Mesenchymal stem cell (in vitro differentiated cells and primary cell): ENCODE results near the gene PTTG1IP2.

Experiments used
- DNase-seq: peaks from one replicate; pipeline ENCODE4 v3.0.0-alpha.2; 2013
- H2AFZ ChIP-seq: one replicate; pipeline ENCODE4 v1.6.1; 2013; ENCODE audit warnings: low read depth, mild to moderate bottlenecking, control low read depth, inconsistent platforms, low read length, moderate library complexity
- H2AK5ac ChIP-seq: 2 replicates; pipeline ENCODE4 v1.6.1; 2013; ENCODE audit warnings: low read length, moderate library complexity, mild to moderate bottlenecking, inconsistent platforms; ENCODE audit not compliant: severe bottlenecking
- H2BK120ac ChIP-seq: one replicate; pipeline ENCODE4 v1.6.1; 2013; ENCODE audit warnings: low read depth, mild to moderate bottlenecking, inconsistent platforms, low read length, moderate library complexity
- H2BK12ac ChIP-seq, 2 experiments: one replicate each; pipeline ENCODE4 v1.6.1; 2013; ENCODE audit warnings: inconsistent platforms in 2 of 2, low read length in 2 of 2, mild to moderate bottlenecking in 2 of 2, moderate library complexity in 2 of 2, control low read depth in 1 of 2
- H2BK15ac ChIP-seq: one replicate; pipeline ENCODE4 v1.6.1; 2013; ENCODE audit warnings: mild to moderate bottlenecking, low read depth, inconsistent platforms; ENCODE audit not compliant: poor library complexity, severe bottlenecking
- H2BK5ac ChIP-seq: 2 replicates; pipeline ENCODE4 v1.6.1; 2013; ENCODE audit warnings: low read depth, mild to moderate bottlenecking, low read length, control low read depth, inconsistent platforms; ENCODE audit not compliant: poor library complexity, severe bottlenecking
- H3K14ac ChIP-seq, 2 experiments: one replicate each; pipeline ENCODE4 v1.6.1; 2013; ENCODE audit warnings: inconsistent platforms in 2 of 2, low read length in 2 of 2, control low read depth in 1 of 2, mild to moderate bottlenecking in 1 of 2, moderate library complexity in 1 of 2
- H3K18ac ChIP-seq, 2 experiments: one replicate each; pipeline ENCODE4 v1.6.1; 2013; ENCODE audit warnings: inconsistent platforms in 2 of 2, low read length in 2 of 2, control low read depth in 1 of 2, low read depth in 1 of 2, mild to moderate bottlenecking in 1 of 2
- H3K23ac ChIP-seq, 2 experiments: one replicate each; pipeline ENCODE4 v1.6.1; 2013; ENCODE audit warnings: inconsistent platforms in 2 of 2, low read length in 2 of 2, mild to moderate bottlenecking in 2 of 2, moderate library complexity in 2 of 2, control low read depth in 1 of 2
- H3K27ac ChIP-seq: 2 replicates; pipeline ENCODE4 v1.5.1; 2013; ENCODE audit warnings: mild to moderate bottlenecking, moderate library complexity, low read length, control low read depth, inconsistent platforms; ENCODE audit not compliant: poor library complexity, severe bottlenecking
- H3K27me3 ChIP-seq, 2 experiments: 2 replicates each; pipeline versions ENCODE4 v1.6.1 to v1.7.0; 2013; ENCODE audit warnings: low read length in 2 of 2, mild to moderate bottlenecking in 2 of 2, moderate library complexity in 2 of 2, control low read depth in 1 of 2, inconsistent platforms in 1 of 2; ENCODE audit not compliant: control insufficient read depth in 1 of 2, insufficient read depth in 1 of 2
- H3K36me3 ChIP-seq, 2 experiments: 2 replicates each; pipeline versions ENCODE4 v1.6.1 to v1.7.0; 2013; ENCODE audit warnings: low read length in 2 of 2, control low read depth in 1 of 2, inconsistent platforms in 1 of 2, low read depth in 1 of 2, mild to moderate bottlenecking in 1 of 2; ENCODE audit not compliant: insufficient read depth in 2 of 2, control insufficient read depth in 1 of 2
- H3K4ac ChIP-seq, 2 experiments: one replicate each; pipeline ENCODE4 v1.6.1; 2013; ENCODE audit warnings: inconsistent platforms in 2 of 2, low read length in 2 of 2, mild to moderate bottlenecking in 2 of 2, moderate library complexity in 2 of 2, control low read depth in 1 of 2, low read depth in 1 of 2
- H3K4me1 ChIP-seq: 2 replicates; pipeline ENCODE4 v1.6.1; 2013; ENCODE audit warnings: low read depth, low read length, control low read depth; ENCODE audit not compliant: control insufficient read depth, insufficient read depth
- H3K4me2 ChIP-seq: 2 replicates; pipeline ENCODE4 v1.6.1; 2013; ENCODE audit warnings: low read length, mild to moderate bottlenecking, inconsistent platforms; ENCODE audit not compliant: poor library complexity, severe bottlenecking
- H3K4me3 ChIP-seq, 2 experiments: 2 replicates each; pipeline versions ENCODE4 v1.5.1 to v1.7.0; 2013; ENCODE audit warnings: low read length in 2 of 2, mild to moderate bottlenecking in 2 of 2, control low read depth in 1 of 2, low read depth in 1 of 2; ENCODE audit not compliant: insufficient read depth in 1 of 2
- H3K79me1 ChIP-seq: replicated peaks from 2 replicates; pipeline ENCODE4 v1.6.1; 2013; ENCODE audit warnings: mild to moderate bottlenecking, control low read depth, low read length, inconsistent platforms; ENCODE audit not compliant: poor library complexity, severe bottlenecking
- H3K9ac ChIP-seq: 2 replicates; pipeline ENCODE4 v1.7.0; 2013; ENCODE audit warnings: mild to moderate bottlenecking, low read length, moderate library complexity
- H3K9me3 ChIP-seq: 2 replicates; pipeline ENCODE4 v1.7.0; 2013; ENCODE audit warnings: mild to moderate bottlenecking, low read length; ENCODE audit not compliant: control insufficient read depth
- H4K8ac ChIP-seq: one replicate; pipeline ENCODE4 v1.6.1; 2013; ENCODE audit warnings: inconsistent platforms, mild to moderate bottlenecking, low read length, moderate library complexity
- H4K91ac ChIP-seq: one replicate; pipeline ENCODE4 v1.6.1; 2013; ENCODE audit warnings: mild to moderate bottlenecking, low read length, inconsistent platforms
- WGBS: methylation state at CpG from one replicate; pipeline ENCODE4 v1.1.7; 2013; ENCODE audit warnings: mixed read lengths; 5-methylcytosine and 5-hydroxymethylcytosine counted together

PTTG1IP2 gene

DNA sequence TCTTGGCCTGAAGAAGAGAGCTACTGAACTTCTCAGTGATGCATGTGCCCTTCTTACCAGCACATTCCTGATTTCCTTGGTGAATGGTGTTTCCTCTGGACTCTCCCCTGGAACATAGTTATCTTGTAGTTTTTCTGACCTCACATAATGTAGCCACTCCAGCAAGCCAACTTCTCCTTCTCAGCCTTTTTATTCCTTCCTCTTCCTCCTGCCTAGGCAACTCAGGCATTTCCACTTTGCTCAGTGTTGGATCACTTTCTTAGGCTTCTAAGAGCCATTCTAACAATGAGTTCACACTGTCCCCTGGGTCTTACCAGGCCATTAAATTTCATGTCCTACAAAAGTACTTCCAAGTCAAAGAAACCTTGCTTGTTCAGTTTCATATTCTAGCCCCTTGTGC is 3.6 kb upstream of the PTTG1IP2 start:
- Histone ChIP-seq H2BK15ac (no peak overlapping the region), H3K14ac (no peak overlapping the region)

DNA sequence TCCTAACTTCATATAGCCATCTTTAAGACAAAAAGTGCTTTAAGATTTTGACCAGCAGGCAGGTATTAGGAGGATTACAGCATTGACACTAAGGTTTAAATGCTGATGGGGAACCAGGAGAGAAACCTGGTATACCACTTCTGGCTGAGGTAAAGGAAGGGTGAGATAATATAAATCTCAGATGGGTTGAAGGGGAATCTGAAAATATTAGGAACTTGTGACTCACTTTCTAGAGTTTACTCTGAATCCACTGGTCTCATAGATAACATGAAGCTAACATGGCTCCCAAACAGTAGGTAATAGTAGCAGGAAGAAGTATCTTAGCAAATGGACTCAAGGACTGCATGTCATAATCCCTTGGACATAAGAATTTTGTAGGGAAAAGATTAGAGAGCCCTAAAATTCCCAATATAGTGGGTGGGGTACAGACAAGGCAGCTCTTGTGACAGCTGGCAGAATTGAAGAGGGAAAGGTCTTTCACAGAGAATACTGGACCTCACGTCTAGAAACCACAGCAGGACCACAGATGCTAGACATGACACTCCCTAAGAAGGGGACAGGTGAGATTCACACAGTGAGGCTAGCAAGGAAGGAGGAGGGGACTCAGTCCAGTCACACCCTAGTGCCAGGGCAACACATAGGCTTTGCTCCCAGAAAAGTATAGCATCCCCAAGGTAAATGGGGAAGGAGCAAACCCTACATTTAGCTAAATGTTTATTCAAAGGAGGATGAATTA is 3.5 kb downstream of the PTTG1IP2 start:
- H3K23ac ChIP-seq: no peak overlapping the region
- H3K36me3 ChIP-seq: no peaks in the 10 kb centered on the region
- H2BK15ac ChIP-seq: no peak overlapping the region
- H4K91ac ChIP-seq: no peak overlapping the region
- H3K4me1 ChIP-seq: peaks cover 3% of the 10 kb centered on the region
- DNase-seq: no peak
- H3K79me1 ChIP-seq: no peaks in the 10 kb centered on the region
- H2AFZ ChIP-seq: no peak overlapping the region
- H3K4me3 ChIP-seq: no peak overlapping the region
- H2BK120ac ChIP-seq: no peak overlapping the region
- no peak overlapping the region for H2BK12ac ChIP-seq
- H4K8ac ChIP-seq: no peak overlapping the region
- no peak overlapping the region for H3K4ac ChIP-seq
- no peak overlapping the region for H3K18ac ChIP-seq
- no peaks in the 10 kb centered on the region for H3K9me3 ChIP-seq
- H3K4me2 ChIP-seq: no peak overlapping the region
- 75% methylated on average over 1 of the region's 1 CpG for WGBS
- no peak overlapping the region for H3K9ac ChIP-seq
- no peak overlapping the region for H3K14ac ChIP-seq
- H2AK5ac ChIP-seq: no peak overlapping the region
- no peaks in the 10 kb centered on the region for H3K27me3 ChIP-seq
- no peak overlapping the region for H2BK5ac ChIP-seq
- no peak overlapping the region for H3K27ac ChIP-seq

More for the DNA sequence above, 3.6 kb upstream of the PTTG1IP2 start:
- Histone ChIP-seq H3K18ac (no peak overlapping the region), H3K27me3 (no peaks in the 10 kb centered on the region), H3K36me3 (no peaks in the 10 kb centered on the region), H2BK120ac (no peak overlapping the region), H2AK5ac (no peak overlapping the region), H2BK5ac (no peak overlapping the region), H2BK12ac (no peak overlapping the region), H3K9ac (no peak overlapping the region), H3K4me2 (no peak overlapping the region), H2AFZ (no peak overlapping the region), H3K23ac (no peak overlapping the region), H3K79me1 (no peaks in the 10 kb centered on the region), H4K8ac (no peak overlapping the region), H3K4me1 (no peaks in the 10 kb centered on the region), H3K4ac (no peak overlapping the region), H3K9me3 (no peaks in the 10 kb centered on the region), H4K91ac (no peak overlapping the region), H3K4me3 (no peak overlapping the region), H3K27ac (no peak overlapping the region)
- DNase-seq: no peak

DNA sequence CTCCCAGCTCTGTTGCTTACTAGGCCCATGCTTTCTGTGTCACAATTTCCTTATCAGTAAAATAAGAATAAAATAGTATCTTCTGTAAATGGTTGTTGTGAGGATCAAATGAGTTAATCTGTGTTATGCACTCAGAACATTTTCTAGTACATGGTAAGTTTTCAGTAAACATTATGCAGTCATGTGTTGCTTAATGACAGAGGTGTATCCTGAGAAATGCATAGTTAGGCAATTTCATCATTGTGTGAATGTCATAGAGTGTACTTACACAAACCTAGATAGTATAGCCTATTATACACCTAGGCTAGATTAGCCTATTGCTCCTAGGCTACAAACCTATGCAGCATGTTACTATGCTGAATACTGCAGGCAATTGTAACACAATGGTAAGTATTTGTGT is 4.4 kb downstream of the PTTG1IP2 start:
- no peak overlapping the region for H3K9ac ChIP-seq
- no peak overlapping the region for H2AFZ ChIP-seq
- no peaks in the 10 kb centered on the region for H3K9me3 ChIP-seq
- no peak overlapping the region for H2AK5ac ChIP-seq
- H3K4me1 ChIP-seq: peaks cover 3% of the 10 kb centered on the region
- H3K36me3 ChIP-seq: no peaks in the 10 kb centered on the region
- no peak overlapping the region for H3K18ac ChIP-seq
- H3K79me1 ChIP-seq: no peaks in the 10 kb centered on the region
- H3K27me3 ChIP-seq: no peaks in the 10 kb centered on the region
- no peak overlapping the region for H2BK15ac ChIP-seq
- H3K4me2 ChIP-seq: no peak overlapping the region
- H2BK5ac ChIP-seq: no peak overlapping the region
- no peak for DNase-seq
- no peak overlapping the region for H3K4ac ChIP-seq
- no peak overlapping the region for H3K4me3 ChIP-seq
- H2BK120ac ChIP-seq: no peak overlapping the region
- no peak overlapping the region for H3K14ac ChIP-seq
- H4K8ac ChIP-seq: no peak overlapping the region
- no peak overlapping the region for H3K23ac ChIP-seq
- no peak overlapping the region for H3K27ac ChIP-seq
- no peak overlapping the region for H4K91ac ChIP-seq
- no peak overlapping the region for H2BK12ac ChIP-seq

DNA sequence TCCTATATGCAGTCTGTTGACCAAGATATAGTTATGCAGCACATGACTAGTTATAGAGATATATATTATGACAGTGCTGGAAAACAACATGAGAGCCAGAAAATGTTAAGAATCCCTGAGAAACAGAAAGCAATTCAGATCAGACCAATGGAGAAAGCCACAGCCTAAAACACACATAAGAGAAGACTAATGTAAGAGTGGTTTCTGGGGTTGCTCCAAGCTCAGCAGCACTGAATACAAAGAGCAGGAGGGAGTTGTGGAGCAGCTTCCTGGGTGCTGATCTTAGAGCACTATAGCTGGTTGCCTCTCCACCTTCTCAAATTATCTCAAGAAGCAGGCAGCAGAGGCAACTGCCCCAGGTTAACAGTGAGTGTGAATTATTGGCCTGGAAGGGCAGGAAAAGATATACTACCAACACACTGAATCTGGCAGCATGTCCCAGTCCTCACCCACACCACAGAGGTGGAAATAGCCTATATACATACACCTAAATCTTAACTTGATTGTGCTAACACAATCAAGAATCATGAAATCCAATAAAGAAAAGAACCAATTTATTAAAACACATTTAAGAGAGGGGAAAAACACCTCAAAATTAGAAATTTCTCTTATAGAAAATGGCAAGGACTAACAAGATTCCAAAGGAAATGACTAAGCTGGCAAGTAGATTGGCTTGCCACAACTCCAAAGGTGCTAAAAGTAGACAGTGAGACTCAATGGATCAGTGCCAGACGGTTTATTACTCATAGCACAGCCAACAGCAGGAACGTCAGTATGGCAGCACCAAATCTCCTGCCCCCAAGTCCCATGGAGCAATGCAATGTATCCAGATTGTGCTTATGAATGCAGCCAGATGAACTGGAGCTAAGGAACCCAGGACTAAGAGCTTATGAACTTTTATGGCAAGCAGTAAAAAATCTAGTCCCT is 5.1 kb downstream of the PTTG1IP2 start:
- H3K4me3 ChIP-seq: no peak overlapping the region
- H3K23ac ChIP-seq: no peak overlapping the region
- H3K4me2 ChIP-seq: no peak overlapping the region
- no peak overlapping the region for H4K91ac ChIP-seq
- peak; percentile 46 for DNase-seq
- H2AK5ac ChIP-seq: no peak overlapping the region
- H3K4me1 ChIP-seq: peaks cover 3% of the 10 kb centered on the region
- H3K27me3 ChIP-seq: no peaks in the 10 kb centered on the region
- H2BK15ac ChIP-seq: no peak overlapping the region
- H3K9ac ChIP-seq: no peak overlapping the region
- 68% methylated on average over 2 of the region's 2 CpGs for WGBS
- H4K8ac ChIP-seq: no peak overlapping the region
- no peak overlapping the region for H2AFZ ChIP-seq
- H3K14ac ChIP-seq: no peak overlapping the region
- no peaks in the 10 kb centered on the region for H3K36me3 ChIP-seq
- H2BK5ac ChIP-seq: no peak overlapping the region
- H3K79me1 ChIP-seq: no peaks in the 10 kb centered on the region
- H2BK12ac ChIP-seq: no peak overlapping the region
- H3K27ac ChIP-seq: peak overlapping the region; percentile 13
- no peak overlapping the region for H3K18ac ChIP-seq
- H3K4ac ChIP-seq: no peak overlapping the region
- H2BK120ac ChIP-seq: no peak overlapping the region
- H3K9me3 ChIP-seq: no peaks in the 10 kb centered on the region
